Endothelial cell of umbilical vein (primary cell): ENCODE results near the gene CRHR1. TPM values are rescaled to one million over a fixed set of nuclear protein-coding genes. Genes with fewer than 3 reads are reported as not detected.

Experiments used
- BruUV-seq: library from RNA; stranded (reverse); fragments of 400-500 nt; replicated peaks from 2 replicates; lab custom pipeline; 2021; lab: Mats Ljungman, UMichigan
- CTCF ChIA-PET: fragments of 300-600, 350-600 bp; sonication (Branson Sonifier 250); formaldehyde crosslinking; loops from one replicate; lab custom pipeline; 2021; ENCODE audit warnings: antibody characterized with exemption, inconsistent platforms; lab: Charles Lee
- POLR2A ChIA-PET: fragments of 300-600, 350-600 bp; sonication (Branson Sonifier 250); formaldehyde crosslinking; loops from one replicate; lab custom pipeline; 2021; ENCODE audit warnings: antibody characterized with exemption, inconsistent platforms; lab: Charles Lee
- DNase-seq: peaks from one replicate; pipeline ENCODE4 v3.0.0-alpha.2; 2011; ENCODE audit warnings: low read depth, low spot score
- FAIRE-seq: peaks from 2 replicates; lab custom pipeline; 2011; peaks lifted over from hg19 to GRCh38; lab: Jason Lieb, UNC
- H2AFZ ChIP-seq: 2 replicates; pipeline ENCODE4 v1.6.0; 2012; ENCODE audit warnings: low read depth, low read length, control low read depth, inconsistent platforms
- H3K27ac ChIP-seq: 2 replicates; pipeline ENCODE4 v1.5.1; 2011; ENCODE audit warnings: low read depth, mild to moderate bottlenecking, control low read depth, low read length, moderate library complexity; ENCODE audit not compliant: insufficient read depth
- H3K27me3 ChIP-seq, 2 experiments: 2 replicates each; pipeline versions ENCODE4 v1.6.0 to v1.6.1; 2011; ENCODE audit warnings: low read length in 2 of 2, mixed read lengths in 1 of 2; ENCODE audit not compliant: control insufficient read depth in 2 of 2, insufficient read depth in 2 of 2
- H3K36me3 ChIP-seq, 2 experiments: 2 replicates in 1 of 2; 3 replicates in 1 of 2; pipeline ENCODE4 v1.5.1; 2011; ENCODE audit warnings: low read length in 2 of 2, mild to moderate bottlenecking in 1 of 2, moderate library complexity in 1 of 2; ENCODE audit not compliant: control insufficient read depth in 2 of 2, insufficient read depth in 2 of 2; ENCODE audit errors: extremely low read depth in 1 of 2
- H3K4me1 ChIP-seq: 3 replicates; pipeline ENCODE4 v1.5.1; 2011; ENCODE audit warnings: mild to moderate bottlenecking, low read length; ENCODE audit not compliant: control insufficient read depth, insufficient read depth; ENCODE audit errors: extremely low read depth
- H3K4me2 ChIP-seq: 2 replicates; pipeline ENCODE4 v1.6.1; 2011; ENCODE audit warnings: low read length, control low read depth, mixed read lengths; ENCODE audit not compliant: insufficient read depth
- H3K4me3 ChIP-seq, 3 experiments: fragments of 200-600 bp in 1 of 3; sonication (generic), shearing (Covaris generic) in 1 of 3; replicated peaks in 1 of 3; 2 replicates each; pipeline ENCODE4 v1.5.1; 2011 to 2016; ENCODE audit warnings: control low read depth in 3 of 3, low read length in 3 of 3, mild to moderate bottlenecking in 2 of 3, inconsistent platforms in 1 of 3, low read depth in 1 of 3, moderate library complexity in 1 of 3; ENCODE audit not compliant: insufficient read depth in 1 of 3
- H3K79me2 ChIP-seq: 2 replicates; pipeline ENCODE4 v1.6.0; 2012; ENCODE audit warnings: low read length, inconsistent platforms; ENCODE audit not compliant: control insufficient read depth, insufficient read depth
- H3K9ac ChIP-seq: replicated peaks from 2 replicates; pipeline ENCODE3; 2011; ENCODE audit warnings: low read length, control low read depth; ENCODE audit not compliant: insufficient read depth; ENCODE audit errors: extremely low read depth
- H3K9me1 ChIP-seq: replicated peaks from 3 replicates; pipeline ENCODE4 v1.6.0; 2011; ENCODE audit warnings: mild to moderate bottlenecking, low read length; ENCODE audit not compliant: control insufficient read depth, insufficient read depth; ENCODE audit errors: extremely low read depth
- H3K9me3 ChIP-seq: replicated peaks from 2 replicates; pipeline ENCODE4 v1.5.1; 2012; ENCODE audit warnings: low read length, inconsistent platforms; ENCODE audit not compliant: control insufficient read depth, insufficient read depth
- H4K20me1 ChIP-seq: replicated peaks from 2 replicates; pipeline ENCODE3; 2011; ENCODE audit warnings: mild to moderate bottlenecking, low read length; ENCODE audit not compliant: control insufficient read depth, insufficient read depth; ENCODE audit errors: extremely low read depth
- CTCF ChIP-seq, 2 donors: IDR thresholded peaks; 1 replicate in 1 of 2; 2 replicates in 1 of 2; pipeline ENCODE4 v1.5.1; 2011; ENCODE audit warnings: low read length in 2 of 2, mild to moderate bottlenecking in 2 of 2, moderate library complexity in 2 of 2, control low read depth in 1 of 2, inconsistent platforms in 1 of 2, low read depth in 1 of 2; ENCODE audit not compliant: insufficient read depth in 1 of 2; ENCODE audit errors: extremely low read depth in 1 of 2
- EZH2 ChIP-seq: IDR thresholded peaks from 2 replicates; pipeline ENCODE4 v1.6.1; 2012; ENCODE audit warnings: borderline replicate concordance, low read depth, mild to moderate bottlenecking, moderate library complexity, low read length, inconsistent platforms; ENCODE audit not compliant: severe bottlenecking
- FOS ChIP-seq: IDR thresholded peaks from 2 replicates; pipeline ENCODE4 v1.6.1; 2011; ENCODE audit warnings: mild to moderate bottlenecking, low read length, moderate library complexity, borderline replicate concordance; ENCODE audit not compliant: insufficient read depth
- GATA2 ChIP-seq: IDR thresholded peaks from 2 replicates; pipeline ENCODE4 v1.7.0; 2011; ENCODE audit warnings: low read depth, mild to moderate bottlenecking, moderate library complexity, mixed read lengths, low read length; ENCODE audit not compliant: insufficient read length, insufficient read depth
- JUN ChIP-seq: IDR thresholded peaks from 2 replicates; pipeline ENCODE4 v1.6.1; 2011; ENCODE audit warnings: borderline replicate concordance, low read depth; ENCODE audit not compliant: insufficient read length, insufficient read depth
- MAX ChIP-seq: IDR thresholded peaks from 2 replicates; pipeline ENCODE4 v1.6.1; 2011; ENCODE audit not compliant: insufficient read depth, insufficient read length
- MYC ChIP-seq: IDR thresholded peaks from one replicate; pipeline ENCODE4 v1.6.1; 2011; ENCODE audit warnings: mild to moderate bottlenecking, low read depth, low read length
- POLR2A ChIP-seq: IDR thresholded peaks from 2 replicates; pipeline ENCODE4 v1.6.1; 2012; ENCODE audit warnings: low read depth, mild to moderate bottlenecking, control low read depth, low read length
- POLR2AphosphoS5 ChIP-seq: IDR thresholded peaks from 2 replicates; pipeline ENCODE4 v1.6.1; 2012; ENCODE audit warnings: low read depth, mild to moderate bottlenecking, control low read depth, low read length, moderate library complexity; ENCODE audit not compliant: insufficient read depth
- dilution Hi-C: fragments of 300-500 bp; cut with MboI; formaldehyde crosslinking; loops from one replicate; pipeline ENCODE4 v1.15.0; 2019; ENCODE audit warnings: low sequenced_read_pairs; ENCODE audit not compliant: extremely low pct_ligation_motif_present
- intact Hi-C: fragments of 100-400 bp; cut with micrococcal nuclease; formaldehyde crosslinking; loops from one replicate; pipeline ENCODE4 v1.10.0; 2022
- polyA plus RNA-seq, 4 experiments: library from polyadenylated mRNA; depleted of rRNA in 3 of 4; stranded (reverse) in 3 of 4; unstranded in 1 of 4; fragments of >200 nt; gene quantifications; 2 replicates each; pipeline versions ENCODE4 v1.2.1 to v1.2.3, GENCODE V29; 2011 to 2012; ENCODE audit warnings: missing spikeins in 1 of 4
- total RNA-seq: library from RNA; stranded (reverse); gene quantifications from 2 replicates; pipeline ENCODE4 v1.2.3, GENCODE V29; 2021

Gene CRHR1
- total and polyA plus RNA-seq, 2 donors (not counting 3 experiments of a cell fraction or from before 2014, with no cell fraction given), result not detected

GRCh38 chr17:45751466-45751865 lies 32.7 kb upstream of the CRHR1 start:
- no peaks in the 10 kb centered on the region for H3K4me1 ChIP-seq
- intact Hi-C loops, result no loop called here
- no peaks in the 10 kb centered on the region for H3K9me3 ChIP-seq
- H3K9ac ChIP-seq, result no peak overlapping the region
- no peak overlapping the region for H3K27ac ChIP-seq
- H3K9me1 ChIP-seq, result no peaks in the 10 kb centered on the region
- H3K4me3 ChIP-seq, result no peak overlapping the region
- BruUV-seq, result no TSS peak
- no peaks in the 10 kb centered on the region for H4K20me1 ChIP-seq
- POLR2A ChIA-PET, result no interaction called here
- H3K27me3 ChIP-seq, result peaks cover 0 to 2% of the 10 kb centered on the region in 2 experiments
- no peak overlapping the region for H3K4me2 ChIP-seq
- no peak for TF ChIP-seq MYC
- no peak for TF ChIP-seq JUN
- no peak for TF ChIP-seq GATA2
- TF ChIP-seq FOS, result no peak
- no peak for TF ChIP-seq CTCF (IDR thresholded peaks at IDR 0.05; ENCODE audit: extremely low read depth in 1 of 2, insufficient read depth in 1 of 2, low read depth in 1 of 2, low read length in 2 of 2)
- TF ChIP-seq POLR2A, result no peak
- no peak for TF ChIP-seq MAX
- no peak for TF ChIP-seq EZH2
- no peak for TF ChIP-seq POLR2AphosphoS5
- DNase-seq, result no peak
- no peak for FAIRE-seq
- dilution Hi-C loops, result no loop called here
- H3K79me2 ChIP-seq, result no peaks in the 10 kb centered on the region
- CTCF ChIA-PET, result no interaction called here
- H2AFZ ChIP-seq, result no peak overlapping the region
- H3K36me3 ChIP-seq, result no peaks in the 10 kb centered on the region
